GM23248 (cell line): Measurements from ENCODE around the gene ZFAND3.

ENCODE experiments used
- EZH2 ChIP-seq: fragments of 200-600 bp; sonication (generic); IDR thresholded peaks from 2 replicates; pipeline ENCODE4 v1.6.1; 2018; ENCODE audit warnings: antibody characterized with exemption, mild to moderate bottlenecking; ENCODE audit not compliant: insufficient read depth, poor library complexity, severe bottlenecking
- EZH2phosphoT487 ChIP-seq: fragments of 200-600 bp; sonication (generic); IDR thresholded peaks from 2 replicates; pipeline ENCODE4 v1.6.1; 2018; ENCODE audit warnings: antibody characterized with exemption, moderate library complexity, mild to moderate bottlenecking, low read depth; ENCODE audit not compliant: insufficient read depth

GRCh38 chr6:38137608-38138265, 318.2 kb downstream of the ZFAND3 start:
- no peak for TF ChIP-seq EZH2
- no peak for TF ChIP-seq EZH2phosphoT487
